HEK293 (cell line): Measurements from ENCODE around the gene ITPKC.

Experiments used
- BCL11A ChIP-seq: fragments of 450-650 bp; formaldehyde crosslinking; IDR thresholded peaks from 2 replicates; pipeline ENCODE4 v1.5.1; 2016; ENCODE audit warnings: low read depth, missing biosample characterization, missing genetic modification characterization
- BCL6B ChIP-seq: fragments of 450-650 bp; formaldehyde crosslinking; IDR thresholded peaks from 2 replicates; pipeline ENCODE4 v1.5.1; 2017; ENCODE audit warnings: missing biosample characterization, missing genetic modification characterization
- KLF1 ChIP-seq: fragments of 450-650 bp; formaldehyde crosslinking; IDR thresholded peaks from 2 replicates; pipeline ENCODE4 v1.5.1; 2016; ENCODE audit warnings: missing biosample characterization, missing genetic modification characterization
- KLF7 ChIP-seq: fragments of 450-650 bp; formaldehyde crosslinking; IDR thresholded peaks from 2 replicates; pipeline ENCODE4 v1.5.1; 2016; ENCODE audit warnings: missing biosample characterization, missing genetic modification characterization, borderline replicate concordance
- MZF1 ChIP-seq: fragments of 450-650 bp; formaldehyde crosslinking; IDR thresholded peaks from 2 replicates; pipeline ENCODE4 v1.5.1; 2017; ENCODE audit warnings: missing biosample characterization, missing genetic modification characterization, borderline replicate concordance
- REST ChIP-seq: fragments of 450-650 bp; formaldehyde crosslinking; IDR thresholded peaks from 2 replicates; pipeline ENCODE4 v1.5.1; 2016; ENCODE audit warnings: missing biosample characterization, missing genetic modification characterization
- ZBTB1 ChIP-seq: fragments of 450-650 bp; formaldehyde crosslinking; IDR thresholded peaks from 2 replicates; pipeline ENCODE4 v1.5.1; 2016; ENCODE audit warnings: missing biosample characterization, missing genetic modification characterization
- ZIC2 ChIP-seq: fragments of 450-650 bp; formaldehyde crosslinking; IDR thresholded peaks from 2 replicates; pipeline ENCODE4 v1.5.1; 2016; ENCODE audit warnings: missing biosample characterization, missing genetic modification characterization
- ZNF112 ChIP-seq: fragments of 450-650 bp; formaldehyde crosslinking; IDR thresholded peaks from 2 replicates; pipeline ENCODE4 v1.5.0; 2017; ENCODE audit warnings: missing biosample characterization, missing genetic modification characterization
- ZNF211 ChIP-seq: fragments of 450-650 bp; formaldehyde crosslinking; IDR thresholded peaks from 2 replicates; pipeline ENCODE4 v1.5.1; 2016; ENCODE audit warnings: low read depth, missing biosample characterization, missing genetic modification characterization
- ZNF266 ChIP-seq: fragments of 450-650 bp; formaldehyde crosslinking; IDR thresholded peaks from 2 replicates; pipeline ENCODE4 v1.5.1; 2016; ENCODE audit warnings: missing biosample characterization, missing genetic modification characterization, low read depth
- ZNF354C ChIP-seq: fragments of 450-650 bp; formaldehyde crosslinking; IDR thresholded peaks from 2 replicates; pipeline ENCODE4 v1.5.1; 2016; ENCODE audit warnings: missing biosample characterization, missing genetic modification characterization, low read depth, borderline replicate concordance
- ZNF404 ChIP-seq: fragments of 450-650 bp; formaldehyde crosslinking; IDR thresholded peaks from 2 replicates; pipeline ENCODE4 v1.5.1; 2017; ENCODE audit warnings: missing biosample characterization, missing genetic modification characterization
- ZNF426 ChIP-seq: fragments of 450-650 bp; formaldehyde crosslinking; IDR thresholded peaks from 2 replicates; pipeline ENCODE4 v1.5.1; 2017; ENCODE audit warnings: missing biosample characterization, missing genetic modification characterization, mild to moderate bottlenecking, inconsistent platforms, moderate library complexity
- ZNF48 ChIP-seq: fragments of 450-650 bp; formaldehyde crosslinking; IDR thresholded peaks from 2 replicates; pipeline ENCODE4 v1.5.1; 2016; ENCODE audit warnings: missing biosample characterization, missing genetic modification characterization
- ZNF510 ChIP-seq: fragments of 450-650 bp; formaldehyde crosslinking; IDR thresholded peaks from 2 replicates; pipeline ENCODE4 v1.5.1; 2018; ENCODE audit warnings: mild to moderate bottlenecking, missing genetic modification characterization, missing biosample characterization; ENCODE audit not compliant: insufficient replicate concordance
- ZNF513 ChIP-seq: fragments of 450-650 bp; IDR thresholded peaks from 2 replicates; pipeline ENCODE4 v1.5.1; 2018; ENCODE audit warnings: missing biosample characterization, missing genetic modification characterization
- ZNF585B ChIP-seq: fragments of 450-650 bp; formaldehyde crosslinking; IDR thresholded peaks from 2 replicates; pipeline ENCODE4 v1.5.1; 2016; ENCODE audit warnings: missing biosample characterization, missing genetic modification characterization
- ZNF600 ChIP-seq: fragments of 450-650 bp; formaldehyde crosslinking; IDR thresholded peaks from 2 replicates; pipeline ENCODE4 v1.5.1; 2016; ENCODE audit warnings: missing biosample characterization, missing genetic modification characterization
- ZNF626 ChIP-seq: fragments of 450-650 bp; sonication (Bioruptor Pico); formaldehyde crosslinking; IDR thresholded peaks from 2 replicates; pipeline ENCODE4 v1.5.1; 2018; ENCODE audit warnings: missing biosample characterization, missing genetic modification characterization, inconsistent platforms
- ZNF677 ChIP-seq: fragments of 450-650 bp; IDR thresholded peaks from 2 replicates; pipeline ENCODE4 v1.5.0; 2018; ENCODE audit warnings: missing biosample characterization, mild to moderate bottlenecking, missing genetic modification characterization, moderate library complexity
- TF ChIP-seq, protein P1 (sequence below): fragments of 450-650 bp; formaldehyde crosslinking; IDR thresholded peaks from 2 replicates; pipeline ENCODE4 v1.5.1; 2016; ENCODE audit warnings: missing biosample characterization, missing genetic modification characterization
- TF ChIP-seq, protein P2 (sequence below): fragments of 450-650 bp; formaldehyde crosslinking; IDR thresholded peaks from 2 replicates; pipeline ENCODE4 v1.5.1; 2017; ENCODE audit warnings: missing biosample characterization, mild to moderate bottlenecking, missing genetic modification characterization, moderate library complexity
- TF ChIP-seq, protein P3 (sequence below): fragments of 450-650 bp; formaldehyde crosslinking; conservative IDR thresholded peaks from 2 replicates; pipeline ENCODE4 v1.5.1; 2016; ENCODE audit warnings: low read depth, missing biosample characterization, missing genetic modification characterization

Gene ITPKC

DNA sequence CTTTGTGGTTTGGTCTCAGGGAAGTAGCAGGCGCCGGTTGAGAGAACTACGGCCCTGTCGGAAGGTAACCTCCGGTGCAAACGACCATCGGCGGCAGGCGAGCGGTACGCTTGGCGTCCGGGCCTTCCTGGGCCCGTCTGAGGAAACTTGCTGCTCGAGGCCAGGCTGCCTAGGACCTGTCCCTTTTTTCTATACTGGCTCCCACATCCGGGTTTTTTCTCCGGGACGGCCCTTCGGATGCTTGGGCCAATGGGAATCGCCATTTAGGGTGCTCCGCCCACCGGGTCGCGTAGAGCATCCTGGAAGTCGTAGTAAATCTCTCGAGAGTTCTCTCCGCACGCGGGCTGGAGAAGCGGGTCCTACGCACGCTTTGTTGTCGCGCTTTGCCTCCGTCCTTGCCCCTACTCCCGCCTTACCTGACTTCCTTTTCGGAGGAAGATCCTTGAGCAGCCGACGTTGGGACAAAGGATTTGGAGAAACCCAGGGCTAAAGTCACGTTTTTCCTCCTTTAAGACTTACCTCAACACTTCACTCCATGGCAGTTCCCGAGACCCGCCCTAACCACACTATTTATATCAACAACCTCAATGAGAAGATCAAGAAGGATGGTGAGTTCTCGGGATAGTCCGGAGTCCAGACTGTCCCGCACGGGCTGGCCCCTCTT, 34.1 kb downstream of the ITPKC start, which contains the start of gene SNRPA (continued):
- TF ChIP-seq ZNF211 (tag by site-specific recombination) (no peak), KLF7 (tag by site-specific recombination) (peak; percentile 79; the same call in 1 of the 2 replicates), ZNF354C (tag by site-specific recombination) (no peak), ZNF112 (tag by site-specific recombination) (no peak), REST (tag by site-specific recombination) (peak; percentile 52; the same call in 1 of the 2 replicates), ZNF48 (tag by site-specific recombination) (no peak), ZBTB1 (tag by site-specific recombination) (no peak), ZNF266 (tag by site-specific recombination) (no peak), ZNF513 (tag by site-specific recombination) (no peak), ZNF677 (tag by site-specific recombination) (no peak), ZNF404 (tag by site-specific recombination) (no peak), ZIC2 (tag by site-specific recombination) (no peak), ZNF626 (no peak), BCL6B (tag by site-specific recombination) (no peak), ZNF585B (tag by site-specific recombination) (no peak), ZNF600 (tag by site-specific recombination) (no peak; the same call in 1 of the 2 replicates), BCL11A (tag by site-specific recombination) (no peak; the same call in 1 of the 2 replicates), ZNF510 (no peak), MZF1 (tag by site-specific recombination) (no peak; the same call in 1 of the 2 replicates), ZNF426 (tag by site-specific recombination) (no peak), KLF1 (tag by site-specific recombination) (peak; percentile 63; the same call in 1 of the 2 replicates)
- TF ChIP-seq, protein P1, sequence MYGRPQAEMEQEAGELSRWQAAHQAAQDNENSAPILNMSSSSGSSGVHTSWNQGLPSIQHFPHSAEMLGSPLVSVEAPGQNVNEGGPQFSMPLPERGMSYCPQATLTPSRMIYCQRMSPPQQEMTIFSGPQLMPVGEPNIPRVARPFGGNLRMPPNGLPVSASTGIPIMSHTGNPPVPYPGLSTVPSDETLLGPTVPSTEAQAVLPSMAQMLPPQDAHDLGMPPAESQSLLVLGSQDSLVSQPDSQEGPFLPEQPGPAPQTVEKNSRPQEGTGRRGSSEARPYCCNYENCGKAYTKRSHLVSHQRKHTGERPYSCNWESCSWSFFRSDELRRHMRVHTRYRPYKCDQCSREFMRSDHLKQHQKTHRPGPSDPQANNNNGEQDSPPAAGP: no peak
- TF ChIP-seq, protein P2, sequence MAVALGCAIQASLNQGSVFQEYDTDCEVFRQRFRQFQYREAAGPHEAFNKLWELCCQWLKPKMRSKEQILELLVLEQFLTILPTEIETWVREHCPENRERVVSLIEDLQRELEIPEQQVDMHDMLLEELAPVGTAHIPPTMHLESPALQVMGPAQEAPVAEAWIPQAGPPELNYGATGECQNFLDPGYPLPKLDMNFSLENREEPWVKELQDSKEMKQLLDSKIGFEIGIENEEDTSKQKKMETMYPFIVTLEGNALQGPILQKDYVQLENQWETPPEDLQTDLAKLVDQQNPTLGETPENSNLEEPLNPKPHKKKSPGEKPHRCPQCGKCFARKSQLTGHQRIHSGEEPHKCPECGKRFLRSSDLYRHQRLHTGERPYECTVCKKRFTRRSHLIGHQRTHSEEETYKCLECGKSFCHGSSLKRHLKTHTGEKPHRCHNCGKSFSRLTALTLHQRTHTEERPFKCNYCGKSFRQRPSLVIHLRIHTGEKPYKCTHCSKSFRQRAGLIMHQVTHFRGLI (tag by site-specific recombination): no peak
- TF ChIP-seq, protein P3, sequence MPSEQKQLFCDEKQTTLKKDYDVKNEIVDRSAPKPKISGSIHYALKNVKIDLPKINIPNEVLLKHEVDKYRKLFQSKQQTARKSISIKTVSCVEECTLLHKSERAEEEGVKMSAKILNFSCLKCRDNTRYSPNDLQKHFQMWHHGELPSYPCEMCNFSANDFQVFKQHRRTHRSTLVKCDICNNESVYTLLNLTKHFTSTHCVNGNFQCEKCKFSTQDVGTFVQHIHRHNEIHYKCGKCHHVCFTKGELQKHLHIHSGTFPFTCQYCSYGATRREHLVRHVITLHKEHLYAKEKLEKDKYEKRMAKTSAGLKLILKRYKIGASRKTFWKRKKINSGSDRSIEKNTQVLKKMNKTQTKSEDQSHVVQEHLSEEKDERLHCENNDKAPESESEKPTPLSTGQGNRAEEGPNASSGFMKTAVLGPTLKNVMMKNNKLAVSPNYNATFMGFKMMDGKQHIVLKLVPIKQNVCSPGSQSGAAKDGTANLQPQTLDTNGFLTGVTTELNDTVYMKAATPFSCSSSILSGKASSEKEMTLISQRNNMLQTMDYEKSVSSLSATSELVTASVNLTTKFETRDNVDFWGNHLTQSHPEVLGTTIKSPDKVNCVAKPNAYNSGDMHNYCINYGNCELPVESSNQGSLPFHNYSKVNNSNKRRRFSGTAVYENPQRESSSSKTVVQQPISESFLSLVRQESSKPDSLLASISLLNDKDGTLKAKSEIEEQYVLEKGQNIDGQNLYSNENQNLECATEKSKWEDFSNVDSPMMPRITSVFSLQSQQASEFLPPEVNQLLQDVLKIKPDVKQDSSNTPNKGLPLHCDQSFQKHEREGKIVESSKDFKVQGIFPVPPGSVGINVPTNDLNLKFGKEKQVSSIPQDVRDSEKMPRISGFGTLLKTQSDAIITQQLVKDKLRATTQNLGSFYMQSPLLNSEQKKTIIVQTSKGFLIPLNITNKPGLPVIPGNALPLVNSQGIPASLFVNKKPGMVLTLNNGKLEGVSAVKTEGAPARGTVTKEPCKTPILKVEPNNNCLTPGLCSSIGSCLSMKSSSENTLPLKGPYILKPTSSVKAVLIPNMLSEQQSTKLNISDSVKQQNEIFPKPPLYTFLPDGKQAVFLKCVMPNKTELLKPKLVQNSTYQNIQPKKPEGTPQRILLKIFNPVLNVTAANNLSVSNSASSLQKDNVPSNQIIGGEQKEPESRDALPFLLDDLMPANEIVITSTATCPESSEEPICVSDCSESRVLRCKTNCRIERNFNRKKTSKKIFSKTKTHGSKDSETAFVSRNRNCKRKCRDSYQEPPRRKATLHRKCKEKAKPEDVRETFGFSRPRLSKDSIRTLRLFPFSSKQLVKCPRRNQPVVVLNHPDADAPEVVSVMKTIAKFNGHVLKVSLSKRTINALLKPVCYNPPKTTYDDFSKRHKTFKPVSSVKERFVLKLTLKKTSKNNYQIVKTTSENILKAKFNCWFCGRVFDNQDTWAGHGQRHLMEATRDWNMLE: no peak
